PC-9 (cell line): ENCODE results near the gene STPG3.

ENCODE experiments used
- EZH2 ChIP-seq: fragments of 200-600 bp; sonication (generic); IDR thresholded peaks from 2 replicates; pipeline ENCODE4 v1.8.0; 2017; ENCODE audit warnings: antibody characterized with exemption, low read depth
- TF ChIP-seq, protein P1 (sequence below): fragments of 200-600 bp; sonication (generic); conservative IDR thresholded peaks from 2 replicates; pipeline ENCODE4 v1.6.1; 2017; ENCODE audit warnings: mixed run types, antibody characterized with exemption, mild to moderate bottlenecking, moderate library complexity

DNA sequence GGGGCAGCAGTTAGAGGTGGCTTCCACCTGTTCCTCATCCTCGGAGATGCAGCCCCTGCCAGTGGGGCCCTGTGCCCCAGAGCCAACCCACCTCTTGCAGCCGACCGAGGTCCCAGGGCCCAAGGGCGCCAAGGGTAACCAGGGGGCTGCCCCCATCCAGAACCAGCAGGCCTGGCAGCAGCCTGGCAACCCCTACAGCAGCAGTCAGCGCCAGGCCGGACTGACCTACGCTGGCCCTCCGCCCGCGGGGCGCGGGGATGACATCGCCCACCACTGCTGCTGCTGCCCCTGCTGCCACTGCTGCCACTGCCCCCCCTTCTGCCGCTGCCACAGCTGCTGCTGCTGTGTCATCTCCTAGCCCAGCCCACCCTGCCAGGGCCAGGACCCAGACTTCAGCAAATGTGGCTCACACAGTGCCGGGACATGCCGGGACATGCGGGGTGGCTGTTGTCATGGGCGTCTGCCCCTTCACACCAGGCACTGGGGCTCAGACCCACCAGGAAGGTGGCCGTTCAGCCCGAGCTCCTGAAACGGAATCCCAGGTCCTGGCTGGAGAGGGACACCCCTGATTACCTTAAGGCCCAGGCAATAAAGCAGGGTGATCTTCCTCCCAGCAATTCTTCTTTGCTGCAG, 25.3 kb upstream of the STPG3 start:
- TF ChIP-seq, protein P1, sequence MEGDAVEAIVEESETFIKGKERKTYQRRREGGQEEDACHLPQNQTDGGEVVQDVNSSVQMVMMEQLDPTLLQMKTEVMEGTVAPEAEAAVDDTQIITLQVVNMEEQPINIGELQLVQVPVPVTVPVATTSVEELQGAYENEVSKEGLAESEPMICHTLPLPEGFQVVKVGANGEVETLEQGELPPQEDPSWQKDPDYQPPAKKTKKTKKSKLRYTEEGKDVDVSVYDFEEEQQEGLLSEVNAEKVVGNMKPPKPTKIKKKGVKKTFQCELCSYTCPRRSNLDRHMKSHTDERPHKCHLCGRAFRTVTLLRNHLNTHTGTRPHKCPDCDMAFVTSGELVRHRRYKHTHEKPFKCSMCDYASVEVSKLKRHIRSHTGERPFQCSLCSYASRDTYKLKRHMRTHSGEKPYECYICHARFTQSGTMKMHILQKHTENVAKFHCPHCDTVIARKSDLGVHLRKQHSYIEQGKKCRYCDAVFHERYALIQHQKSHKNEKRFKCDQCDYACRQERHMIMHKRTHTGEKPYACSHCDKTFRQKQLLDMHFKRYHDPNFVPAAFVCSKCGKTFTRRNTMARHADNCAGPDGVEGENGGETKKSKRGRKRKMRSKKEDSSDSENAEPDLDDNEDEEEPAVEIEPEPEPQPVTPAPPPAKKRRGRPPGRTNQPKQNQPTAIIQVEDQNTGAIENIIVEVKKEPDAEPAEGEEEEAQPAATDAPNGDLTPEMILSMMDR: no peak
- no peak for TF ChIP-seq EZH2
